K562 (cell line): Measurements from ENCODE around the gene KAT7. TPM values are rescaled to one million over a fixed set of nuclear protein-coding genes. Genes with fewer than 3 reads are reported as not detected.
A peak's percentile ranks its signal among the peaks of the same experiment; 100 is the strongest.

Experiments used
- GMEB1 ChIP-seq: fragments of 250-450 bp; sonication (Bioruptor Pico); IDR thresholded peaks from 2 replicates; pipeline ENCODE4 v1.4.0; 2020; ENCODE audit warnings: mild to moderate bottlenecking
- NCOA1 ChIP-seq: fragments of 450-650 bp; IDR thresholded peaks from 2 replicates; pipeline ENCODE4 v1.6.1; 2016; ENCODE audit warnings: low read depth
- NUFIP1 ChIP-seq: fragments of 450-650 bp; IDR thresholded peaks from 2 replicates; pipeline ENCODE4 v1.6.1; 2018; ENCODE audit not compliant: partially characterized antibody
- PHB ChIP-seq: fragments of 250-450 bp; sonication (Bioruptor Pico); IDR thresholded peaks from 2 replicates; pipeline ENCODE4 v1.5.0; 2021
- REST ChIP-seq, 2 experiments: fragments of 450-650 bp; formaldehyde crosslinking in 1 of 2; IDR thresholded peaks; 2 replicates each; pipeline versions ENCODE4 v1.4.0 to v1.6.1; 2014 to 2020; ENCODE audit warnings: mild to moderate bottlenecking in 2 of 2, borderline replicate concordance in 1 of 2, low read depth in 1 of 2
- RFX5 ChIP-seq: IDR thresholded peaks from 2 replicates; pipeline ENCODE4 v1.6.1; 2011; ENCODE audit warnings: low read depth, mild to moderate bottlenecking, improper control_type of control experiment, low read length
- SIN3B ChIP-seq: fragments of 450-650 bp; IDR thresholded peaks from 2 replicates; pipeline ENCODE4 v1.6.1; 2017; ENCODE audit warnings: low read depth, mild to moderate bottlenecking, moderate library complexity
- TBL1XR1 ChIP-seq, 2 experiments: IDR thresholded peaks; 2 replicates each; pipeline ENCODE4 v1.6.1; 2012; ENCODE audit warnings: improper control_type of control experiment in 2 of 2, low read length in 2 of 2, mild to moderate bottlenecking in 1 of 2
- ZMIZ1 ChIP-seq, 2 experiments: fragments of 150-350 bp in 1 of 2; IDR thresholded peaks; 2 replicates each; pipeline ENCODE4 v1.6.1; 2012 to 2016; ENCODE audit warnings: low read depth in 2 of 2, low read length in 2 of 2, mild to moderate bottlenecking in 1 of 2, moderate library complexity in 1 of 2
- ZNF639 ChIP-seq, 2 experiments: fragments of 200-800 bp in 1 of 2; sonication (Bioruptor generic) in 1 of 2; sonication (generic) in 1 of 2; formaldehyde crosslinking in 1 of 2; IDR thresholded peaks in 1 of 2; conservative IDR thresholded peaks in 1 of 2; 2 replicates each; pipeline versions ENCODE4 v1.5.0 to v1.6.1; 2016 to 2020; ENCODE audit warnings: missing compliant biosample characterization in 1 of 2, missing genetic modification characterization in 1 of 2, missing genetic modification reagents in 1 of 2
- polyA plus RNA-seq, 8 experiments: library from polyadenylated mRNA; depleted of rRNA in 4 of 8; stranded (reverse) in 5 of 8; unstranded in 3 of 8; fragments of >200 nt; fragmentation: Nextera tagmentation in 2 of 8; fragmentation: Illumina TruSeq in 1 of 8; extraction: Ambion mirVana in 2 of 8; extraction: Trizol in 1 of 8; gene quantifications; 2 replicates each; pipeline versions ENCODE4 v1.2.1 to v1.2.3, GENCODE V29; 2011 to 2014; ENCODE audit warnings: inconsistent platforms in 1 of 8, missing spikeins in 1 of 8
- total RNA-seq, 7 experiments: library from RNA; depleted of rRNA in 6 of 7; stranded (reverse); fragments of >200 nt in 6 of 7; fragmentation: Illumina TruSeq in 2 of 7; extraction: Trizol in 2 of 7; gene quantifications; 2 replicates each; pipeline versions ENCODE4 v1.2.1 to v1.2.3, GENCODE V29; 2011 to 2021; ENCODE audit warnings: low replicate concordance in 1 of 7

The KAT7 gene
- total and polyA plus RNA-seq, 9 of the 15 experiments (the other 6 are each of a cell fraction or from before 2014, with no cell fraction given): 10.8 to 57.3 (median 34.8) TPM

- TF ChIP-seq REST (IDR thresholded peaks at IDR 0.05; ENCODE audit: borderline replicate concordance): peak; percentile 46; the same call in 1 of the 2 replicates
- no peak for TF ChIP-seq REST (CRISPR knock-in tag; IDR thresholded peaks at IDR 0.05; ENCODE audit: low read depth)
- no peak for TF ChIP-seq NUFIP1
- no peak for TF ChIP-seq SIN3B
- TF ChIP-seq TBL1XR1 (IDR thresholded peaks at IDR 0.05; ENCODE audit: low read length in 2 of 2): peak in 1 of 2 experiments; percentile 61; a peak in 1 of 4 replicates
- no peak for TF ChIP-seq RFX5
- no peak for TF ChIP-seq NCOA1
- TF ChIP-seq GMEB1 (CRISPR knock-in tag): 0 out of 2 replicates have a peak, but pooled peaks have one; percentile 29
- peak; percentile 75 to 84; a peak in 3 of 4 replicates for TF ChIP-seq ZMIZ1 (IDR thresholded peaks at IDR 0.05; ENCODE audit: low read depth in 2 of 2, low read length in 2 of 2)
- no peak for TF ChIP-seq PHB
- TF ChIP-seq ZNF639 (CRISPR knock-in tag; conservative IDR thresholded peaks at IDR 0.05 in 1 of 2, IDR thresholded peaks at IDR 0.05 in 1 of 2): peak in 1 of 2 experiments; percentile 74; a peak in 2 of 4 replicates
These were observed 44.5 kb downstream of the KAT7 start (continued) for GRCh38 chr17:49832840-49833599.
